GM19043 (cell line): ENCODE measurements around the gene IER5L.

Experiments
- ATAC-seq: cut with Tn5 transposase; IDR thresholded peaks from one replicate; pipeline ENCODE4 v1.9.1; 2021; ENCODE audit warnings: low read depth; ENCODE audit not compliant: unreplicated experiment

IER5L gene

GRCh38 chr9:129182625-129183494, 4.8 kb upstream of the IER5L start:
- no peak for ATAC-seq

GRCh38 chr9:129182122-129182521, 4.1 kb upstream of the IER5L start:
- no peak for ATAC-seq

GRCh38 chr9:129181246-129181645, 3.2 kb upstream of the IER5L start:
- no peak for ATAC-seq

- ATAC-seq, result no peak
Measured at GRCh38 chr9:129178568-129179382, 714 bp upstream of the IER5L start.

GRCh38 chr9:129177443-129177790, 644 bp downstream of the IER5L start:
- no peak for ATAC-seq

GRCh38 chr9:129176701-129177442, 1.2 kb downstream of the IER5L start:
- no peak for ATAC-seq

GRCh38 chr9:129175825-129176633, 2.0 kb downstream of the IER5L start:
- no peak for ATAC-seq

GRCh38 chr9:129175515-129175824, 2.6 kb downstream of the IER5L start:
- ATAC-seq, result no peak

GRCh38 chr9:129174724-129175514, 3.1 kb downstream of the IER5L start:
- no peak for ATAC-seq

GRCh38 chr9:129174102-129174723, 3.8 kb downstream of the IER5L start:
- ATAC-seq, result no peak

- no peak for ATAC-seq
Measured at GRCh38 chr9:129173296-129174101, 4.6 kb downstream of the IER5L start.

GRCh38 chr9:129172816-129173215, 5.2 kb downstream of the IER5L start:
- no peak for ATAC-seq

- ATAC-seq, result no peak
Measured at GRCh38 chr9:129171993-129172751, 5.9 kb downstream of the IER5L start.

GRCh38 chr9:129170229-129170628, 7.8 kb downstream of the IER5L start:
- ATAC-seq, result no peak

- no peak for ATAC-seq
Measured at GRCh38 chr9:129166623-129167557, 11.2 kb downstream of the IER5L start.

- no peak for ATAC-seq
Measured at GRCh38 chr9:129165198-129165597, 12.9 kb downstream of the IER5L start.
